ENCODE data around the gene BEST4.

- TF ChIP-seq EZH2 (IDR thresholded peaks at IDR 0.05; ENCODE audit: insufficient read depth, poor library complexity, severe bottlenecking) (no peak), EZH2phosphoT487 (IDR thresholded peaks at IDR 0.05; ENCODE audit: insufficient read depth, low read depth) (no peak)
Observed at GRCh38 chr1:44740179-44740617, 47.8 kb downstream of the BEST4 start.
